ENCODE data around the gene CCDC39. TPM values are rescaled to one million over a fixed set of nuclear protein-coding genes. Genes with fewer than 3 reads are reported as not detected.

The CCDC39 gene
- total RNA-seq, 2 donors from 2014 or later: not detected

DNA sequence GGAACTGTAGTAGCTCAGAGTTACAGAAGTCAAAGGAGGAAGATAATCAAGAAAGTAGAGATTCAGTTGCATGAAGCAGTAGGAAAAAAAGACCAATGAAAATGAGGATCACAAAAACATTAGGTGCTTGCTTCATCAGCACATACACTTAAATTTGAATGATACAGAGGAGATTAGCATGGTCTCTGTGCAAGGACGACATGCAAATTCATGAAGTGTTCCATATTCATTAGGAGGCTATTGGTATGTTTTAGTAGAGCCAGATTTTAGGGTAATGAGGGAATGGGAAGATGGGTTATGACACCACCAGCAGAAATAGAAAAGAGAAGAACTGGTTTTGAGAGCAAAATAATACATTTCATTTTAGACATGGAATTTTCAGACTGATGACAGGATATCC is 98.4 kb downstream of the CCDC39 start:
- DNase-seq (ENCODE audit: low spot score) (no peak), ATAC-seq (ENCODE audit: insufficient number of reproducible peaks, low FRiP score, low read depth) (no peak)
- Histone ChIP-seq H3K27ac (no peak overlapping the region), H3K36me3 (no peaks in the 10 kb centered on the region), H3K9me3 (no peaks in the 10 kb centered on the region), H3K27me3 (replicated peaks; ENCODE audit: insufficient read depth) (no peaks in the 10 kb centered on the region), H3K4me3 (no peak overlapping the region), H3K4me1 (ENCODE audit: control insufficient read depth in 1 of 2, low read depth in 2 of 2) (no peaks in the 10 kb centered on the region)
- TF ChIP-seq, protein P1, sequence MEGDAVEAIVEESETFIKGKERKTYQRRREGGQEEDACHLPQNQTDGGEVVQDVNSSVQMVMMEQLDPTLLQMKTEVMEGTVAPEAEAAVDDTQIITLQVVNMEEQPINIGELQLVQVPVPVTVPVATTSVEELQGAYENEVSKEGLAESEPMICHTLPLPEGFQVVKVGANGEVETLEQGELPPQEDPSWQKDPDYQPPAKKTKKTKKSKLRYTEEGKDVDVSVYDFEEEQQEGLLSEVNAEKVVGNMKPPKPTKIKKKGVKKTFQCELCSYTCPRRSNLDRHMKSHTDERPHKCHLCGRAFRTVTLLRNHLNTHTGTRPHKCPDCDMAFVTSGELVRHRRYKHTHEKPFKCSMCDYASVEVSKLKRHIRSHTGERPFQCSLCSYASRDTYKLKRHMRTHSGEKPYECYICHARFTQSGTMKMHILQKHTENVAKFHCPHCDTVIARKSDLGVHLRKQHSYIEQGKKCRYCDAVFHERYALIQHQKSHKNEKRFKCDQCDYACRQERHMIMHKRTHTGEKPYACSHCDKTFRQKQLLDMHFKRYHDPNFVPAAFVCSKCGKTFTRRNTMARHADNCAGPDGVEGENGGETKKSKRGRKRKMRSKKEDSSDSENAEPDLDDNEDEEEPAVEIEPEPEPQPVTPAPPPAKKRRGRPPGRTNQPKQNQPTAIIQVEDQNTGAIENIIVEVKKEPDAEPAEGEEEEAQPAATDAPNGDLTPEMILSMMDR (IDR thresholded peaks at IDR 0.05): no peak

GRCh38 chr3:180575571-180575970 is 103.7 kb downstream of the CCDC39 start:
- no peak overlapping the region for H3K27ac ChIP-seq
- TF ChIP-seq, protein P1 (IDR thresholded peaks at IDR 0.05): no peak

DNA sequence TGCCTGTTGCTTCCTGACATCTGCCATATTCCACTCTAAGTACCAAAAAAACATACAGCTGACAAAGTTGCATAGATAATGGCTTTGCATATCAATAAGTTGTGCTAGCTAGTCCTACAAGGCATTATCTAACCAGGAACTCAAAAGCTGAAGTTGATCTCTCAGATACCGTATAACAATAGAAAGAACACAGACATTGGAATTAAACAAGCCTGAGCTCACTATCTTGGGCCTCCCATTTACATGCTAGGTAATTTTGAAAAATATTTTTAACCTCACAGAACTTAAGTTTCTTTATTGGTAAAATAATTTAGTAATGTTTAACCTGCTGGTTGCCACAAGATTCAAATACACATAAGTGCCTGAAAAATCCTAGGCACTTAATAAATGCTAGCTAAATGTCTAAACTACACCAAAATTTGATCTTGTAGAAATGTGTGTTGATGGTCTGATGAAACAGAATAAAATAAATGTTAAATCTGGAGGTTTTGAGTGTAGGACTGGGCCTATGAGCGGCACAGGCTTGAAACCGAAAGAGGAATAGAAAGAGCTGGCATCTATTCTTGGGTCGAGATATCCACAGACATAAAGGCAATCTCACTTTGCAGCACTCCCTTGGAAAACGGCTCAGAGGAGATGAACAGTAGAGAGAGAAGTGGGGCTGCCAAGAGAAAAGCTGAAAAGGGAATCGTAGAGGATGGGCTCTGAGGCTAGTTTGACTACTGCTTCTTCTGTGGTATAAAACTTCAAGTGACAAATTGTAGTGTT is 107.3 kb downstream of the CCDC39 start:
- ATAC-seq (ENCODE audit: insufficient number of reproducible peaks, low FRiP score, low read depth) (no peak), DNase-seq (ENCODE audit: low spot score) (no peak)
- no peak overlapping the region for H3K27ac ChIP-seq
- no peak overlapping the region for H3K4me3 ChIP-seq
- H3K36me3 ChIP-seq: no peaks in the 10 kb centered on the region
- H3K4me1 ChIP-seq (ENCODE audit: control insufficient read depth in 1 of 2, low read depth in 2 of 2): no peaks in the 10 kb centered on the region
- no peaks in the 10 kb centered on the region for H3K27me3 ChIP-seq (replicated peaks; ENCODE audit: insufficient read depth)
- TF ChIP-seq, protein P1 (IDR thresholded peaks at IDR 0.05): no peak
- no peaks in the 10 kb centered on the region for H3K9me3 ChIP-seq

More at GRCh38 chr3:180575571-180575970, 103.7 kb downstream of the CCDC39 start:
- ATAC-seq (ENCODE audit: insufficient number of reproducible peaks, low FRiP score, low read depth) (no peak), DNase-seq (ENCODE audit: low spot score) (no peak)
- Histone ChIP-seq H3K36me3 (no peaks in the 10 kb centered on the region), H3K4me3 (no peak overlapping the region), H3K9me3 (no peaks in the 10 kb centered on the region), H3K27me3 (replicated peaks; ENCODE audit: insufficient read depth) (no peaks in the 10 kb centered on the region), H3K4me1 (ENCODE audit: control insufficient read depth in 1 of 2, low read depth in 2 of 2) (no peaks in the 10 kb centered on the region)

DNA sequence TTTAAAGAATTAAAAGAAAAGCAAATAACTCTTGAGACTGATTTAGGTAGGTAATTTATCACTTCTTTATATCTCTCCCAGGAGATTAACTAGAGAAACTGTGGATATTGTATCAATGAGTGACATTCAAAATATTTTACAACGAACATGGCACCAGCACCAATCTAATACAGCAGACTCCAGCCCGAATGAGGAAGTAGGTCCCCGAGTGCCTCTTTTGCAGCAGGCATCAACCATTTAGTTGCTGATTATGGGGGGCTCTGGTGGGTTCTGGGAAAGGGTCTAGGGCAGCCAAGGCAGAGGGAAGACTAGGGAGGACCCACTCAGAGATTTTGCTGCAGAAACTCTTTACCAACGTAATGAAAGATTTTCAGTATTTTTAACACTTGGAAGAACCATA is 109.1 kb downstream of the CCDC39 start:
- TF ChIP-seq, protein P1 (IDR thresholded peaks at IDR 0.05): no peak
- DNase-seq (ENCODE audit: low spot score): no peak
- ATAC-seq (ENCODE audit: insufficient number of reproducible peaks, low FRiP score, low read depth): no peak
- no peak overlapping the region for H3K4me3 ChIP-seq
- H3K4me1 ChIP-seq (ENCODE audit: control insufficient read depth in 1 of 2, low read depth in 2 of 2): no peaks in the 10 kb centered on the region
- no peaks in the 10 kb centered on the region for H3K36me3 ChIP-seq
- no peaks in the 10 kb centered on the region for H3K27me3 ChIP-seq (replicated peaks; ENCODE audit: insufficient read depth)
- no peak overlapping the region for H3K27ac ChIP-seq
- H3K9me3 ChIP-seq: no peaks in the 10 kb centered on the region

GRCh38 chr3:180564676-180565075 is 114.6 kb downstream of the CCDC39 start:
- TF ChIP-seq, protein P1 (IDR thresholded peaks at IDR 0.05): no peak
- H3K36me3 ChIP-seq: no peaks in the 10 kb centered on the region
- no peaks in the 10 kb centered on the region for H3K4me1 ChIP-seq (ENCODE audit: control insufficient read depth in 1 of 2, low read depth in 2 of 2)
- H3K4me3 ChIP-seq: no peak overlapping the region
- no peaks in the 10 kb centered on the region for H3K9me3 ChIP-seq
- H3K27ac ChIP-seq: no peak overlapping the region
- DNase-seq (ENCODE audit: low spot score): no peak
- ATAC-seq (ENCODE audit: insufficient number of reproducible peaks, low FRiP score, low read depth): no peak
- no peaks in the 10 kb centered on the region for H3K27me3 ChIP-seq (replicated peaks; ENCODE audit: insufficient read depth)

Other genes starting within 250 kb of the CCDC39 start
- gene TTC14, start 77.3 kb downstream of the CCDC39 start, total RNA-seq: 10 to 100 TPM; 43.1 to 79.7 TPM
- 100 to 1,000 TPM; 103 to 112 TPM for gene FXR1, start 233.2 kb upstream of the CCDC39 start, total RNA-seq